ENCODE results near the gene TMEM54. TPM values are rescaled to one million over a fixed set of nuclear protein-coding genes. Genes with fewer than 3 reads are reported as not detected.

TMEM54 gene
- total RNA-seq, 2 donors from 2014 or later = 8.6 to 12.3 TPM

DNA sequence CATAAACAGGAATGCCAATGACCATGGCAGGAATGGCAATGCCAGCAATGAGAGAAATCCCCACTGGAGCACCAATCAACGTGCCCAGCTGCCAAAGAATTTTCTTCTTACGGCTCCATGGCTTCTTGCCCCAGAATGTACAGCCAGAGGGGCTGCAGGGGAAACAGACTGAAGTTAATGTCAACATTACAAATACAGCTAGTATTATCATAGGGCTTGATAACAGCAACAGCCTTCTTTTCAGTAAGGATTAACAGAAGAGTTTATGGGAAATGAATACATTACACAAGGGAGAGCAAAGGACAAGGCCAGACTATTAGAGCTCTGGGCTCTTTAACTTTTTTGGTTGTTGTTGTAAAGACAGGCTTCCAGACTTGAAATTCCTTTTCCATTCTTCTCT is 45.2 kb upstream of the TMEM54 start:
- H3K27ac ChIP-seq (ENCODE audit: low read depth, low read length) = no peak overlapping the region
- peaks cover 71% of the 10 kb centered on the region for H3K36me3 ChIP-seq (ENCODE audit: control insufficient read depth, insufficient read depth, low read length)
- H3K27me3 ChIP-seq (ENCODE audit: control insufficient read depth, insufficient read depth, low read length, poor library complexity, severe bottlenecking) = no peaks in the 10 kb centered on the region
- H3K9me3 ChIP-seq (ENCODE audit: control insufficient read depth, low read length) = no peaks in the 10 kb centered on the region
- TF ChIP-seq, protein P1, sequence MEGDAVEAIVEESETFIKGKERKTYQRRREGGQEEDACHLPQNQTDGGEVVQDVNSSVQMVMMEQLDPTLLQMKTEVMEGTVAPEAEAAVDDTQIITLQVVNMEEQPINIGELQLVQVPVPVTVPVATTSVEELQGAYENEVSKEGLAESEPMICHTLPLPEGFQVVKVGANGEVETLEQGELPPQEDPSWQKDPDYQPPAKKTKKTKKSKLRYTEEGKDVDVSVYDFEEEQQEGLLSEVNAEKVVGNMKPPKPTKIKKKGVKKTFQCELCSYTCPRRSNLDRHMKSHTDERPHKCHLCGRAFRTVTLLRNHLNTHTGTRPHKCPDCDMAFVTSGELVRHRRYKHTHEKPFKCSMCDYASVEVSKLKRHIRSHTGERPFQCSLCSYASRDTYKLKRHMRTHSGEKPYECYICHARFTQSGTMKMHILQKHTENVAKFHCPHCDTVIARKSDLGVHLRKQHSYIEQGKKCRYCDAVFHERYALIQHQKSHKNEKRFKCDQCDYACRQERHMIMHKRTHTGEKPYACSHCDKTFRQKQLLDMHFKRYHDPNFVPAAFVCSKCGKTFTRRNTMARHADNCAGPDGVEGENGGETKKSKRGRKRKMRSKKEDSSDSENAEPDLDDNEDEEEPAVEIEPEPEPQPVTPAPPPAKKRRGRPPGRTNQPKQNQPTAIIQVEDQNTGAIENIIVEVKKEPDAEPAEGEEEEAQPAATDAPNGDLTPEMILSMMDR (conservative IDR thresholded peaks at IDR 0.05) = no peak
- peaks cover 10% of the 10 kb centered on the region for H3K4me1 ChIP-seq (ENCODE audit: control insufficient read depth, insufficient read depth, low read length)
- DNase-seq = no peak
- peaks cover 23% of the 10 kb centered on the region for H3K4me1 Mint-ChIP-seq
- H3K27me3 Mint-ChIP-seq (ENCODE audit: insufficient read depth) = no peaks in the 10 kb centered on the region
- H3K4me3 ChIP-seq (ENCODE audit: low read length) = no peak overlapping the region
- no peak overlapping the region for H3K4me3 Mint-ChIP-seq
- WGBS, 2 experiments (ENCODE audit: insufficient coverage in 1 of 2, insufficient read length in 1 of 2) = 90 to 100% methylated on average over 2 of the region's 2 CpGs
- H3K36me3 Mint-ChIP-seq (ENCODE audit: low read depth) = peaks cover 58% of the 10 kb centered on the region
- H3K27ac Mint-ChIP-seq = no peak overlapping the region
- no peak overlapping the region for H3K9ac ChIP-seq (ENCODE audit: extremely low read depth, low read length, poor library complexity, severe bottlenecking)
- no peaks in the 10 kb centered on the region for H3K9me3 Mint-ChIP-seq

DNA sequence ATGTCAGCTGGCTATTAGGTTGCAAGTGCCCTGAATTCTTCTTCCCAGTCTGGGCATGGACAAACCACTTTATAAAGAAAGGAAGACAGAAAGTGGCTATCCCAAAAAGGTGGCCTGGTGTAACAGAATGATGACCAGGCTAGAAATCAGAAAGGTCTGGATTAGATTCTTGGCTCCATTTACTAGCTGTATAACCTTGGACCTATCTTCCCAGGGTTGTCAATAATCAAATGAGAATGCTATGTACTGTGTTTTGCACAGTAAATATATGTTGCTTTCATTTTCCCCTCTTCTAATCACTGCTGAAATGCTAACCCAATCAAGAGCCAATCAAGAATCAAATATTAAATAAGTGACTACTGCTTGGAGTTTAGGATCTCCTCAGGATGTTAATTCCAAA is 43.0 kb upstream of the TMEM54 start:
- H3K36me3 ChIP-seq (ENCODE audit: control insufficient read depth, insufficient read depth, low read length) = peaks cover 93% of the 10 kb centered on the region
- no peak for DNase-seq
- peaks cover 17% of the 10 kb centered on the region for H3K4me1 Mint-ChIP-seq
- peaks cover 68% of the 10 kb centered on the region for H3K36me3 Mint-ChIP-seq (ENCODE audit: low read depth)
- H3K9me3 Mint-ChIP-seq = no peaks in the 10 kb centered on the region
- H3K4me1 ChIP-seq (ENCODE audit: control insufficient read depth, insufficient read depth, low read length) = peaks cover 8% of the 10 kb centered on the region
- H3K27ac ChIP-seq (ENCODE audit: low read depth, low read length) = no peak overlapping the region
- no peaks in the 10 kb centered on the region for H3K27me3 Mint-ChIP-seq (ENCODE audit: insufficient read depth)
- no peaks in the 10 kb centered on the region for H3K9me3 ChIP-seq (ENCODE audit: control insufficient read depth, low read length)
- no peak overlapping the region for H3K4me3 ChIP-seq (ENCODE audit: low read length)
- no peak overlapping the region for H3K9ac ChIP-seq (ENCODE audit: extremely low read depth, low read length, poor library complexity, severe bottlenecking)
- TF ChIP-seq, protein P1 (conservative IDR thresholded peaks at IDR 0.05) = no peak
- no peaks in the 10 kb centered on the region for H3K27me3 ChIP-seq (ENCODE audit: control insufficient read depth, insufficient read depth, low read length, poor library complexity, severe bottlenecking)
- no peak overlapping the region for H3K4me3 Mint-ChIP-seq
- H3K27ac Mint-ChIP-seq = no peak overlapping the region

DNA sequence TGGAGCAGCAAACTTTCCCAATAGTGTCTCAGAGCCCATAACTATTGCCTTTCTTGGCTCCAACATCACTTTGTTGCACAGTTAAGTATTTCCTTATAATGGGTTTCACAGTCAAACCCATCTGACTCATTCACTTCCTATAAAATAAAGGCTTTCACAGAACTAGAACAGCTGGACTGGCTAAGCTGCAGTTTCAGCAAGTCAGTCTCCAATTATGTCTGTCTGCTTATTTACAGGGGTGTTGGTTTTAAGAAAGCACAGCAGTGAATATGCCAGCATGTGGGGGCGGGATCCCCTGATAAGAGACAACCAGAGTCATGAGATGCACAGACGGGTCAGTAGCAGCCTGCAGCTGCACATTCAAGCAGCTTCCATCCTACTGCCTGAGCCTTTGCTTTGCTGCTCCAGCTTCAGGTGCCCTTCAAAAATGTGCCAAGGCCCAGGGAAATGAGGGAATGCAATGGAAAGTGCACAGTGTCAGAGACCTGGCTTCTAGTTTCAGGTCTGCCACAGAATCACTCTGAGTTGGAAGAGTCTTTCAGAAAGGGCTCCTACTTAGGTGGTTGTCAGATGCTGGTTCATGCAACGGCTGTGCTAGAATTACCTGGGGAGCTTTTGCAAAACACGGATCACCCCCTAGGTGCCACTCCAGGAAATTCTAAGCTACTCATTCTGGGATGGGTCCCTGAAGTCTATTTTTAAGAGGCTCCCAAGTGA is 38.6 kb upstream of the TMEM54 start:
- TF ChIP-seq, protein P1 (conservative IDR thresholded peaks at IDR 0.05) = no peak
- Histone ChIP-seq H3K9ac (ENCODE audit: extremely low read depth, low read length, poor library complexity, severe bottlenecking) (no peak overlapping the region), H3K36me3 (ENCODE audit: control insufficient read depth, insufficient read depth, low read length) (peaks cover 95% of the 10 kb centered on the region), H3K4me3 (ENCODE audit: low read length) (no peak overlapping the region), H3K9me3 (ENCODE audit: control insufficient read depth, low read length) (no peaks in the 10 kb centered on the region), H3K27ac (ENCODE audit: low read depth, low read length) (no peak overlapping the region), H3K27me3 (ENCODE audit: control insufficient read depth, insufficient read depth, low read length, poor library complexity, severe bottlenecking) (no peaks in the 10 kb centered on the region), H3K4me1 (ENCODE audit: control insufficient read depth, insufficient read depth, low read length) (no peaks in the 10 kb centered on the region)
- Mint-ChIP-seq H3K36me3 (ENCODE audit: low read depth) (peaks cover 69% of the 10 kb centered on the region), H3K27me3 (ENCODE audit: insufficient read depth) (no peaks in the 10 kb centered on the region), H3K4me3 (no peak overlapping the region), H3K27ac (no peak overlapping the region), H3K9me3 (no peaks in the 10 kb centered on the region), H3K4me1 (no peaks in the 10 kb centered on the region)
- 93 to 96% methylated on average over 3 to 4 of the region's 4 CpGs for WGBS, 2 experiments (ENCODE audit: insufficient coverage in 1 of 2, insufficient read length in 1 of 2)
- no peak for DNase-seq
